GM19455 (cell line): Measurements from ENCODE around the gene IRAK1.

Experiments
- ATAC-seq: cut with Tn5 transposase; IDR thresholded peaks from one replicate; pipeline ENCODE4 v1.9.1; 2021; ENCODE audit not compliant: unreplicated experiment

IRAK1 gene

GRCh38 chrX:154019633-154020528, at the start of gene IRAK1:
TSS of gene IRAK1 (minus strand) at chrX:154019902. CDS start at chrX:154019812, 90 bp downstream.
- peak; percentile 71 for ATAC-seq

DNA sequence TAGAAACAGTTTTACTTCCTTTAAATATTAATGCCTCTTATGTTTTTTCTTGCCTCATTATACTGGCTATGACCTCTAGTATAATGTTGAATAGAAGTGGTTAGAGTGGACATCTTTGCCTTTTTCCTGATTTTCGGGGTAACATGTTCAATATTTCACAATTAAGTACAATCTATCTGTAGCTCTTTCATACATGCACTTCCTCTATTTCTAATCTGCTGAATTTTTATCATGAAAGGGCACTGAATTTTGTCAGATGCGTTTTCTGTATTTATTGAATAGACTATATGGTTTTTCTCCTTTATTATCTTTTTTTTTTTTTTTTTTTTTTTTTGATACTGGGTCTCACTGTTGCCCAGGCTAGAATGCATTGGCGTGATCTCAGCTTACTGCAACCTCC, 48.9 kb upstream of the IRAK1 start:
- ATAC-seq: no peak

GRCh38 chrX:154064637-154065435, 45.1 kb upstream of the IRAK1 start:
- ATAC-seq: no peak

DNA sequence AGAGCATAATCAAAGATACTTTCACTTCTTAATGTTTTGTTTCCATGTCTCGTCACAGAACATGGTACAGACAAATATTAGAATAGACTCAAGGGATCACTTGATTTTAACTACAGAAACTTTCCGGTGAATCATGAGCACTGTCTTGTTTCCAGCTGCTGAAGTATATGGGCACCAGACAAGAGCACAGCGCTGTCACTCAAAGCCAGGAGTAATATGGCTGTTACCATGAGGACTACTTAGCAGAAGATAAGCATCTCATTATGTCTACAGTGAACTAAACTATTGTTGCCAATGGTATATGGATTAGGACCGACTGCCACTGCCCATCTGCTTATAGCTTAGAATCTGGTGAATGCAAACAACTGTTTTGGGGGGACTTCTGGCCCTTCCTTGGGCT, 43.5 kb upstream of the IRAK1 start:
- ATAC-seq: no peak

DNA sequence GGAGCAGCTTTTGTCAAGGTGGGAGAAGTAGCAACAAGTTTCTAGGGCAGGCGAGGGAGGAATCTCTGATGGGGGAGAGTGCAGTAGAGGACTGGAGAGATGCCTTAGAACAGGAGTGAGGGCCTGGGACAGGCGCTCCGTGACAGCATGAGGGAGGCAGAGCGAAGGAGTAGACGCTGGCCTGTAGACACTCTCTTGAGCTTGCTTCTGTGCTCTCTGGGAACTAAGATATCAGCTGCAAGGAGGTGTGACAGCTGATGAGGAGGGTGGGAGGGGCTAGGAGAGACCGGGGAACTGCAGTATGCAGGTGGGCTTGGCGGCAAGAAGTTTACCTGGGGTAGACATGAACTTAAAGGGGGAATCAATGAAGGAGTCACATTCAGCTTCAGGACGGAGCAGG, 42.1 kb upstream of the IRAK1 start:
- ATAC-seq: no peak

GRCh38 chrX:154059729-154060245, 40.1 kb upstream of the IRAK1 start:
- ATAC-seq: no peak

DNA sequence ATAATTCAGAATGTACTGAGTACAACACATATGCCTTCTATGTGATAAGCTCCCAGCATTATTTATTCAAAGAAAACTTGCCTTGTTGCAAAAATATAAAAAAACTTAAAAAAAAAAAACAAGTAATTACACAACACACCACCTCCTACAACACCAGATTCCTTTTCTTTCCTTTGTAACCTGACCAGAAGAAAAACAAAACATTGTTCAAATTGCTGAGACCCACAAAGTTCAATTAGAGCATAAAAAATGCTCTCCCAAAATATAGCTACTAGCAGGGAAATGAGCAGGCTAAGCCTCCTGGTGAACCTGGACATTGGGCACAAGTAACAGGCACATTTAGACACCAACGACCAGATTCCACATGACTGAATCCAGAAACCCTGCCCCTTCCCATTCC, 39.5 kb upstream of the IRAK1 start:
- no peak for ATAC-seq

- no peak for ATAC-seq
These were observed 38.7 kb upstream of the IRAK1 start for GRCh38 chrX:154058214-154058997.

DNA sequence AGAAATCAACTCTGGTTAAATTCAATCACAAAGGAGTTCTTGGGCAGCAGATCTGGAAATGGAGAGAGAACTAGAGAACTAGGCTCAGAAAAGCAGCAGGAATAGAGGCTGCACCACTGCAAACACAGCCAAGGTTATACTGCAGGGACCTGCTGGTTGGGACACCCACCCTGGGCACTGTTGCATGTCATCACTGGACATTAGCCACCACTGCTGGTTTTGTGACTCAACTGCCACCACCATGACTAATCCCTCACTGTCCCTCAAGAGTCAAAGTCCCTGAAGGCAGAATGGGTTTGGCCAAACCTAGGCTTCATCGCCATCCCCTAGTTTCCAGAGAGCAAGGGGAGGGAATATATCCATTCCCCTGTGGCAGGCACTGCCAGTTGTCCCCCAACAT, 38.1 kb upstream of the IRAK1 start:
- ATAC-seq: no peak

- ATAC-seq: no peak
These were observed 37.1 kb upstream of the IRAK1 start for GRCh38 chrX:154056770-154057241.

- no peak for ATAC-seq
These were observed 31.6 kb upstream of the IRAK1 start for GRCh38 chrX:154051201-154051810.

GRCh38 chrX:154050113-154050495, 30.4 kb upstream of the IRAK1 start:
- ATAC-seq: no peak

- no peak for ATAC-seq
These were observed 29.8 kb upstream of the IRAK1 start for GRCh38 chrX:154049209-154050112.

DNA sequence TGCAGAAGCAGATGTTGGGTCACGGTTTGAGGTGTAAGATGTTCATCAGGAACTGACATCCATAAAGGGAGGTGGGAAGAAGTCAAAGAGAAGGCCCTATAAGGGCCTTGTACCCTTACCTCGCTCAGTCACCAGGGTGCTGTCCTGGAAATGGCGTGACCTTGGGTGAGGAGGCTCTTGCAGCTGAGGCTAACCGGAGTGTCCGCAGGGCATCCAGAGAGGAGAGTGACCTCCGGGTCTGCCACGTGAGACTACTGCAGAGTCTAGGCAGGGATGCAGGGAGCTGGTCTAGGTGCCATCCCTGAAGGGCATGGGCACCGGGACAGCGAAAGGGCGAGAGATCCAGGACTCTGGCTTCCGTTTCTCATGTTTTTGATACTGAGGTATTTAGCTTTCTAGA, 28.7 kb upstream of the IRAK1 start:
- no peak for ATAC-seq

GRCh38 chrX:154046940-154047610, 27.4 kb upstream of the IRAK1 start:
- no peak for ATAC-seq

- ATAC-seq: no peak
These were observed 26.5 kb upstream of the IRAK1 start for GRCh38 chrX:154046031-154046781.

DNA sequence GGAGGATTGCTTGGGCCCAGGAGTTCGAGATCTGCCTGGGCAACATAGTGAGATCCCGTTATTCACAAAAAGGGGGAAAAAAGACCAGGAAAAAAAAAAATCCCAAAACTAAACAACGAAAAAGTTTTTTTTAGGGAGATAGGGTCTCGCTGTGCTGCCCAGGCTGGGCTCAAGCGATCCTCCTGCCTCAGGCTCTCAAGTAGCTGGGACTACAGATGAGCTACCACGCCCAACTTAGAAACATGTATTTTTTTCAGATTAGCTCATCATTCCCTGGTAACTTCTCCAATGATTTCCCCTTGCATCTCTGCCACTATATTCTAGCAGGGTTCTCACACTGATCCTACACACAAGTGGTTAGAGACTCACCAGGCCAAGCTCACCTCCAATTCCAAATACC, 24.4 kb upstream of the IRAK1 start:
- no peak for ATAC-seq
